ENCODE data around the gene MSANTD2.

- TF ChIP-seq GABPA (IDR thresholded peaks at IDR 0.05; ENCODE audit: low read depth) (no peak), REST (IDR thresholded peaks at IDR 0.05; ENCODE audit: low read depth, low read length) (no peak), CTCF (IDR thresholded peaks at IDR 0.05) (no peak), FOSL2 (IDR thresholded peaks at IDR 0.05; ENCODE audit: borderline replicate concordance, low read depth) (no peak), USF1 (IDR thresholded peaks at IDR 0.05; ENCODE audit: borderline replicate concordance, low read depth) (no peak), GATA2 (CRISPR knock-in tag; IDR thresholded peaks at IDR 0.05) (no peak), SIN3A (IDR thresholded peaks at IDR 0.05; ENCODE audit: borderline replicate concordance, low read depth, low read length) (no peak), POLR2AphosphoS5 (IDR thresholded peaks at IDR 0.05; ENCODE audit: low read depth, low read length) (no peak), JUND (IDR thresholded peaks at IDR 0.05) (no peak), RCOR1 (IDR thresholded peaks at IDR 0.05; ENCODE audit: low read length) (no peak), SMC3 (IDR thresholded peaks at IDR 0.05; ENCODE audit: low read depth, low read length) (no peak)
Measured at GRCh38 chr11:124784051-124784450, 16.2 kb downstream of the MSANTD2 start.

Data from SK-N-SH (cell line).